ENCODE measurements around the gene ANKRD12. TPM values are rescaled to one million over a fixed set of nuclear protein-coding genes. Genes with fewer than 3 reads are reported as not detected.

Gene ANKRD12
- polyA plus RNA-seq, 1 donor (not counting 4 experiments of a cell fraction or from before 2014, with no cell fraction given): 8.0 TPM

GRCh38 chr18:9216459-9216858 is 79.9 kb downstream of the ANKRD12 start:
- Histone ChIP-seq H3K4me3 (ENCODE audit: control insufficient read depth in 2 of 3, extremely low read depth in 1 of 3, insufficient read depth in 2 of 3, low read depth in 1 of 3, low read length in 3 of 3) (no peak overlapping the region), H3K9me1 (ENCODE audit: control insufficient read depth, extremely low read depth, insufficient read depth, low read length) (no peaks in the 10 kb centered on the region), H3K9me3 (ENCODE audit: control insufficient read depth, low read depth, low read length) (no peaks in the 10 kb centered on the region), H3K4me2 (ENCODE audit: control insufficient read depth, extremely low read depth, insufficient read depth, low read depth, low read length) (no peak overlapping the region), H3K79me2 (ENCODE audit: control insufficient read depth, insufficient read depth, low read length) (no peaks in the 10 kb centered on the region), H3K36me3 (ENCODE audit: control insufficient read depth in 2 of 2, extremely low read depth in 1 of 2, insufficient read depth in 2 of 2, low read length in 2 of 2) (no peaks in the 10 kb centered on the region), H3K27me3 (ENCODE audit: control insufficient read depth, extremely low read depth, insufficient read depth, low read length) (no peaks in the 10 kb centered on the region), H3K4me1 (ENCODE audit: control insufficient read depth, extremely low read depth, insufficient read depth, low read length) (no peaks in the 10 kb centered on the region), H3K27ac (ENCODE audit: control insufficient read depth, insufficient read depth, low read length) (no peak overlapping the region), H4K20me1 (ENCODE audit: control insufficient read depth, extremely low read depth, insufficient read depth, low read length) (no peaks in the 10 kb centered on the region), H3K9ac (ENCODE audit: control insufficient read depth, extremely low read depth, insufficient read depth, low read length) (no peak overlapping the region), H2AFZ (ENCODE audit: control insufficient read depth, low read length) (no peak overlapping the region)
- no peak for TF ChIP-seq CTCF (optimal IDR thresholded peaks at IDR 0.05 in 1 of 3, IDR thresholded peaks at IDR 0.05 in 1 of 3, conservative IDR thresholded peaks at IDR 0.05 in 1 of 3; ENCODE audit: extremely low read depth in 1 of 3, insufficient read depth in 2 of 3, low read length in 3 of 3)
- no peak for TF ChIP-seq EZH2 (IDR thresholded peaks at IDR 0.05; ENCODE audit: low read length)
- dilution Hi-C loops (cut with MboI; ENCODE audit: extremely low pct_ligation_motif_present, low sequenced_read_pairs): no loop called here
- FAIRE-seq (no peak), DNase-seq (ENCODE audit: low read depth, low spot score) (no peak)

GRCh38 chr18:9217743-9218451 is 81.3 kb downstream of the ANKRD12 start:
- no peak for DNase-seq (ENCODE audit: low read depth, low spot score)
- Histone ChIP-seq H3K4me3 (ENCODE audit: control insufficient read depth in 2 of 3, extremely low read depth in 1 of 3, insufficient read depth in 2 of 3, low read depth in 1 of 3, low read length in 3 of 3) (no peak overlapping the region), H3K36me3 (ENCODE audit: control insufficient read depth in 2 of 2, extremely low read depth in 1 of 2, insufficient read depth in 2 of 2, low read length in 2 of 2) (no peaks in the 10 kb centered on the region), H3K9me1 (ENCODE audit: control insufficient read depth, extremely low read depth, insufficient read depth, low read length) (no peaks in the 10 kb centered on the region), H2AFZ (ENCODE audit: control insufficient read depth, low read length) (no peak overlapping the region), H3K9ac (ENCODE audit: control insufficient read depth, extremely low read depth, insufficient read depth, low read length) (no peak overlapping the region), H3K27me3 (ENCODE audit: control insufficient read depth, extremely low read depth, insufficient read depth, low read length) (no peaks in the 10 kb centered on the region), H3K9me3 (ENCODE audit: control insufficient read depth, low read depth, low read length) (no peaks in the 10 kb centered on the region), H3K4me2 (ENCODE audit: control insufficient read depth, extremely low read depth, insufficient read depth, low read depth, low read length) (no peak overlapping the region), H3K79me2 (ENCODE audit: control insufficient read depth, insufficient read depth, low read length) (no peaks in the 10 kb centered on the region), H4K20me1 (ENCODE audit: control insufficient read depth, extremely low read depth, insufficient read depth, low read length) (no peaks in the 10 kb centered on the region), H3K4me1 (ENCODE audit: control insufficient read depth, extremely low read depth, insufficient read depth, low read length) (no peaks in the 10 kb centered on the region), H3K27ac (ENCODE audit: control insufficient read depth, insufficient read depth, low read length) (no peak overlapping the region)
- no peak for TF ChIP-seq EZH2 (IDR thresholded peaks at IDR 0.05; ENCODE audit: low read length)
- no peak for TF ChIP-seq CTCF (optimal IDR thresholded peaks at IDR 0.05 in 1 of 3, IDR thresholded peaks at IDR 0.05 in 1 of 3, conservative IDR thresholded peaks at IDR 0.05 in 1 of 3; ENCODE audit: extremely low read depth in 1 of 3, insufficient read depth in 2 of 3, low read length in 3 of 3)
- no peak for FAIRE-seq
- dilution Hi-C loops (cut with MboI; ENCODE audit: extremely low pct_ligation_motif_present, low sequenced_read_pairs): no loop called here
